Lung (tissue), 12 donors: ENCODE data around the gene UBE2E3. TPM values are rescaled to one million over a fixed set of nuclear protein-coding genes. Genes with fewer than 3 reads are reported as not detected.

Experiments used
- ATAC-seq: fragments of 200-7000 bp; cut with Tn5 transposase; one replicate; pipeline ENCODE4 v1.9.1; 2020; ENCODE audit warnings: moderate number of reproducible peaks; ENCODE audit not compliant: insufficient read depth, low FRiP score
- DNase-seq, 3 donors: peaks; one replicate each; pipeline ENCODE4 v3.0.0-alpha.2; 2013 to 2017
- H3K27ac ChIP-seq, 2 donors: one replicate each; pipeline ENCODE4 v1.5.1; 2013; ENCODE audit warnings: mild to moderate bottlenecking in 2 of 2, moderate library complexity in 2 of 2, control low read depth in 1 of 2, inconsistent platforms in 1 of 2, low read depth in 1 of 2, low read length in 1 of 2
- H3K27me3 ChIP-seq, 3 donors: one replicate each; pipeline ENCODE4 v1.5.1; 2013; ENCODE audit warnings: low read length in 2 of 3; ENCODE audit not compliant: control insufficient read depth in 3 of 3, insufficient read depth in 3 of 3
- H3K36me3 ChIP-seq, 4 donors: one replicate each; pipeline ENCODE4 v1.5.1; 2013; ENCODE audit warnings: low read length in 4 of 4, mild to moderate bottlenecking in 1 of 4, moderate library complexity in 1 of 4; ENCODE audit not compliant: control insufficient read depth in 4 of 4, insufficient read depth in 4 of 4
- H3K4me1 ChIP-seq, 5 donors: one replicate each; pipeline ENCODE4 v1.5.1; 2013; ENCODE audit warnings: low read length in 5 of 5, mild to moderate bottlenecking in 2 of 5, moderate library complexity in 1 of 5; ENCODE audit not compliant: control insufficient read depth in 5 of 5, insufficient read depth in 5 of 5
- H3K4me3 ChIP-seq: one replicate; pipeline ENCODE4 v1.5.1; 2013; ENCODE audit warnings: mild to moderate bottlenecking, control low read depth, moderate library complexity
- H3K9ac ChIP-seq, 2 donors: one replicate each; pipeline ENCODE4 v1.5.1; 2013; ENCODE audit warnings: low read length in 2 of 2, control low read depth in 1 of 2; ENCODE audit not compliant: insufficient read depth in 1 of 2
- H3K9me3 ChIP-seq, 4 donors: one replicate each; pipeline ENCODE4 v1.5.1; 2013; ENCODE audit warnings: low read length in 3 of 4, mild to moderate bottlenecking in 1 of 4, moderate library complexity in 1 of 4; ENCODE audit not compliant: control insufficient read depth in 4 of 4, insufficient read depth in 3 of 4
- WGBS, 2 donors: extraction: QIAGEN DNeasy Blood & Tissue Kit; methylation state at CpG; one replicate each; pipeline ENCODE4 v1.1.7; 2013; 5-methylcytosine and 5-hydroxymethylcytosine counted together
- polyA plus RNA-seq, 2 donors: library from polyadenylated mRNA; stranded (reverse); fragments of 200-250 nt; gene quantifications; one replicate each; pipeline ENCODE4 v1.2.1, GENCODE V29; 2013
- total RNA-seq, 2 donors: library from RNA; depleted of rRNA in 1 of 2; stranded (reverse); fragments of >200 nt in 1 of 2; gene quantifications; one replicate each; pipeline ENCODE4 v1.2.1, GENCODE V29; 2014 to 2021
- TF ChIP-seq, protein P1 (sequence below): IDR thresholded peaks from 2 replicates; pipeline ENCODE4 v1.5.1; 2012; ENCODE audit warnings: mild to moderate bottlenecking; ENCODE audit errors: control extremely low read depth, extremely low read depth
- donor health status: control.
- donor health status: control.
- donor health status: Bipolar disorder and iron deficiency.
- donor health status: healthy.
- donor health status: DM: yes; HTN: yes; CAD: no.

UBE2E3 gene
- total and polyA plus RNA-seq, 4 donors = 36.4 to 103 (median 42.9) TPM

GRCh38 chr2:181065458-181065857, 85.1 kb downstream of the UBE2E3 start:
- Histone ChIP-seq H3K4me1 (peaks cover 0 to 18% (median 0%) of the 10 kb centered on the region in 5 donors), H3K27me3 (no peaks in the 10 kb centered on the region), H3K9me3 (no peaks in the 10 kb centered on the region), H3K9ac (no peak overlapping the region), H3K36me3 (peaks cover 0 to 6% (median 2%) of the 10 kb centered on the region in 4 donors), H3K4me3 (no peak overlapping the region), H3K27ac (no peak overlapping the region)
- ATAC-seq (no peak), DNase-seq (no peak)
- TF ChIP-seq, protein P1, sequence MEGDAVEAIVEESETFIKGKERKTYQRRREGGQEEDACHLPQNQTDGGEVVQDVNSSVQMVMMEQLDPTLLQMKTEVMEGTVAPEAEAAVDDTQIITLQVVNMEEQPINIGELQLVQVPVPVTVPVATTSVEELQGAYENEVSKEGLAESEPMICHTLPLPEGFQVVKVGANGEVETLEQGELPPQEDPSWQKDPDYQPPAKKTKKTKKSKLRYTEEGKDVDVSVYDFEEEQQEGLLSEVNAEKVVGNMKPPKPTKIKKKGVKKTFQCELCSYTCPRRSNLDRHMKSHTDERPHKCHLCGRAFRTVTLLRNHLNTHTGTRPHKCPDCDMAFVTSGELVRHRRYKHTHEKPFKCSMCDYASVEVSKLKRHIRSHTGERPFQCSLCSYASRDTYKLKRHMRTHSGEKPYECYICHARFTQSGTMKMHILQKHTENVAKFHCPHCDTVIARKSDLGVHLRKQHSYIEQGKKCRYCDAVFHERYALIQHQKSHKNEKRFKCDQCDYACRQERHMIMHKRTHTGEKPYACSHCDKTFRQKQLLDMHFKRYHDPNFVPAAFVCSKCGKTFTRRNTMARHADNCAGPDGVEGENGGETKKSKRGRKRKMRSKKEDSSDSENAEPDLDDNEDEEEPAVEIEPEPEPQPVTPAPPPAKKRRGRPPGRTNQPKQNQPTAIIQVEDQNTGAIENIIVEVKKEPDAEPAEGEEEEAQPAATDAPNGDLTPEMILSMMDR = no peak

GRCh38 chr2:181066333-181066732, 85.9 kb downstream of the UBE2E3 start:
- Histone ChIP-seq H3K36me3 (peaks cover 0 to 6% (median 2%) of the 10 kb centered on the region in 4 donors), H3K27me3 (no peaks in the 10 kb centered on the region), H3K4me3 (no peak overlapping the region), H3K9me3 (no peaks in the 10 kb centered on the region), H3K9ac (no peak overlapping the region), H3K4me1 (peaks cover 0 to 21% (median 0%) of the 10 kb centered on the region in 5 donors), H3K27ac (no peak overlapping the region)
- DNase-seq = no peak
- 85 to 88% methylated on average over 1 of the region's 1 CpG for WGBS, 2 donors
- TF ChIP-seq, protein P1 = no peak
- ATAC-seq = no peak

DNA sequence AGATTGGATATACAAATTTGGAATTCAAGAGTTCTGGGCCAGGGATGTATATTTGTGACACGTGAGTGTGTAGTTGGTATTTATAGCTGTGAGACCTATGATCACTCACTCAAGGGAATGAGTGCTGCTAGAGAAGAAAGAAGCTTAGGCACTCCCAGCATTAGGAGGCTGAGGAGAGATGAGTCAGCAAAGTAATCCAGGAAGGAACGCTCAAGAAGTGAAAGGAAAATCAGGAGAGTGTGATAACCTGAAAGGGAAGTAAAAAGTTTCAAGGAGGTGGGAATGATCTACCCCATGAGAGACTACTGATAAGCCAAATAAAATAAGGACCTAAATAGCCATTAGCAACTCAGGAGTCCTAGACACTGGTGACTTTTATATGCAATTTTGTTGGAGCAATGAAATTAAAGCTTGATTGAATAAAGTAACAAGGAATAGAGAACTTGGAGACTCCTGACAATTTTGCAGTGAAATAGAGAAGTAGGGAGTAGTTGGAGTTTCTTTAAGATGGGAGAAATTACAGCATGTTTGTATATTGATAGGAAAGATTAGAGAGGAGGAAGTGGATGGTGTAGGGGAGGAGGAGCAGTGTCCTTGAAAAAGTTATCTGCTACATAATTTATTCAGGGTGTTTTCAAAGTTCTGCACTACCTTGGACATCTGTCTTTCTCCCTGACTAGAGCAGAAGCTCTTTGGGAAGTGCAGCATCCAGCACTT, 89.9 kb downstream of the UBE2E3 start:
- ATAC-seq = no peak
- Histone ChIP-seq H3K9me3 (no peaks in the 10 kb centered on the region), H3K9ac (no peak overlapping the region), H3K4me3 (no peak overlapping the region), H3K36me3 (peaks cover 0 to 2% (median 0%) of the 10 kb centered on the region in 4 donors), H3K4me1 (peaks cover 0 to 13% (median 0%) of the 10 kb centered on the region in 5 donors), H3K27me3 (no peaks in the 10 kb centered on the region), H3K27ac (no peak overlapping the region)
- WGBS, 2 donors = 48 to 55% methylated on average over 2 of the region's 2 CpGs
- no peak for DNase-seq
- TF ChIP-seq, protein P1 = no peak
